Breast epithelium (tissue), 3 donors: Measurements from ENCODE around the gene TWF1.

Experiments used
- CTCF ChIP-seq, 3 donors: fragments of 450-650 bp; IDR thresholded peaks; one replicate each; pipeline ENCODE4 v1.5.1; 2016 to 2017; ENCODE audit warnings: antibody characterized with exemption in 3 of 3, mild to moderate bottlenecking in 3 of 3, moderate library complexity in 3 of 3
- POLR2A ChIP-seq: fragments of 450-650 bp; IDR thresholded peaks from one replicate; pipeline ENCODE4 v1.6.1; 2016; ENCODE audit warnings: antibody characterized with exemption, mild to moderate bottlenecking, moderate library complexity
- POLR2AphosphoS5 ChIP-seq, 3 donors: sonication (generic); formaldehyde crosslinking; IDR thresholded peaks; one replicate each; pipeline ENCODE4 v1.6.1; 2017; ENCODE audit warnings: antibody characterized with exemption in 3 of 3

GRCh38 chr12:43816168-43816567, 10.1 kb upstream of the TWF1 start:
- TF ChIP-seq CTCF (IDR thresholded peaks at IDR 0.05) (no peak), POLR2AphosphoS5 (IDR thresholded peaks at IDR 0.05) (no peak), POLR2A (no peak)
